NCI-H2107 (cell line): Measurements from ENCODE around the gene USP8.

Source experiments
- DNase-seq: peaks from one replicate; lab custom pipeline; 2025; lab: John Stamatoyannopoulos, UW

The USP8 gene

DNA sequence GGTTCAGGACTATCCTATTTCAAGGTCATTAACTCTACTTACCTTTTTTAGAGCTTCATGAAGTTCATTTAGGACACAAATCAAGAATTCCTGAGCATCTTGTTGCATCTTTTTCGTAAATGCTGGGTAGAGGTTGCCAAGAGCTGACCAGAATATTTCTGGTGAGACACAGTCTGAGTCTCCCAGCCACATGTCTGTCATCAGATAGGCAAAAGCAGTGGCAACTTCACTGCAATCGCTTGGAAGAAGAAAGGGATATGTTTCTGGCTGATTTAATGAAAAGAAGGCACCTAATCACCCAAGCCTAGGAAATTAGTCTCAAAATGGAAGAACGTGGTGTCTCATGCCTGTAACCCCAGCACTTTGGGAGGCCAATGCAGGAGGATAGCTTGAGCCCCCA is 119.4 kb downstream of the USP8 start:
- DNase-seq, result no peak

DNA sequence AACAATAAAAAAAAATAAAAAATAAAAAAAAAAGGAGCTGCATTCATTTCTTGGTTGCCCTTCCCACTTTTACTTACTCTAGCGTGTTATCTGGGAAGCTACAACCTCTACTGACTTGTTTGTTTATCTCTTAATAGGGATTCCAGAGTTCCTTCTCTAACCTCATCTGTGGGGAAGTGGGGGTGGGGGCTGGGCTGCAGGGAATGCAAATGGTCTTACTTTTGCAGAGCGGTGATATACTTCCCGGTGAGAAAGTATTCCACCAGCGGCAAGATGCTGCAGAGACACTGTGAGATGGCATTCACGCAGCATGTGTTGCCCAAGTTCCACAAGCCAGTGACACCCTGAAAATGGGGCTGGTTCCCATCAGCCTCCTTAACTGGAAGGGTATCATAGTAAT is 120.2 kb downstream of the USP8 start:
- no peak for DNase-seq

DNA sequence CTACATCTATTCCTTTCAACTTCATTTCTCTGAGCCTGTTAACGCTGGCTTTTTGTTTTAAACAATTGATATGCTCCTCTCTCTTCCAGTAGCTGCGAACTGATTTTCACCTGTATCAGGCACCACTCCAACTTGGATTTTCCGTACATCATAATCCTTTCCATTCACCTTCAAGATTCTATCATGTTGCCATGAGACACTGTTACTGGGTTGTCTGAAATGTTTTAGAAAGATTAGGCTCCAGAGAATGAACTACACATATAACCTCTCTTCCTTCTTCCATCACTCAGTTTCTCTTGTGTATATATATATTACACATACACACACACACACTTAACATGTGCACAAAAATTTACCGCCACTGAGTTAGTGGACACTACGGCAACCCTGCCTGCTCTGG is 122.4 kb downstream of the USP8 start, which contains the start of gene USP50:
TSS of gene USP50 (minus strand) at position 101 of the 400 bp plus-strand sequence. CDS start 141 bp downstream, outside the sequence.
- no peak for DNase-seq

- no peak for DNase-seq
These were observed 125.1 kb downstream of the USP8 start for GRCh38 chr15:50549326-50549725.

- no peak for DNase-seq
These were observed 128.0 kb downstream of the USP8 start for GRCh38 chr15:50552238-50552637.

DNA sequence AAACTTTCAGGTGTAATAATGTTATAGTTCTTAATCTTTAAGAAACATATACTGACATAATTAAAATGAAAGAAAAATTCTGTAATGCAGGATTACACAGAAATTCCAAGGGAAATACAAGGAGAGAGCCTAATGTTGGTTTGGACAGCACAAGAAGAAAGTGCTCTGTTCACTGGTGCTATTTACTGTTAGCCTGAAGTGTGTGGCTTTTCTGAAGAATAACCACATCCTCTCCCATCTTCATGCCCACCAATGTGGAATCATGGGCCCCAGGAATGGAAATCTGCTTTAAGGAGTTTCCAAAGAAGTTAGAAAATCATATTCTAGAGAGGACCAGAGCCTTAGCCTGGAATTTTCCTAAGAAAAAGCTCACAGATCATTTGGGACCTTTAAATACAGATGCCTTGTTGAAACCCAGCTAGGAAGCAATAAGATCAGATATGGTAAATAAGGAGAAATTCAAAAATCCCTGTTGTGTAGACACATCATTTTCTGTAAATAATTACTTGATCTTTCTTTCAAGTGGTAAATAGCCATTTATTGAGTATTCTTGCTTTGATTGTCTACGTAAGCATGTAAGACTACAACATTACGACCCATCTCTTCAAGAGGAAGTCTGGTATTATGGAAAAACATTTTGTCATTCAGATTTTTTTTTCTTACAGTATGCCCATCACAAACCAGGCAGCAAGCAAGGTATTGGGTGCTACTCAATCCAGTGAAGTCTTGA is 132.6 kb downstream of the USP8 start:
- DNase-seq, result no peak

GRCh38 chr15:50558012-50558411 is 133.8 kb downstream of the USP8 start:
- no peak for DNase-seq

GRCh38 chr15:50562735-50563640 is 138.8 kb downstream of the USP8 start:
- DNase-seq, result no peak

GRCh38 chr15:50563756-50564155 is 139.6 kb downstream of the USP8 start:
- no peak for DNase-seq
